ENCODE data around the gene TNFAIP8.

Gene TNFAIP8

DNA sequence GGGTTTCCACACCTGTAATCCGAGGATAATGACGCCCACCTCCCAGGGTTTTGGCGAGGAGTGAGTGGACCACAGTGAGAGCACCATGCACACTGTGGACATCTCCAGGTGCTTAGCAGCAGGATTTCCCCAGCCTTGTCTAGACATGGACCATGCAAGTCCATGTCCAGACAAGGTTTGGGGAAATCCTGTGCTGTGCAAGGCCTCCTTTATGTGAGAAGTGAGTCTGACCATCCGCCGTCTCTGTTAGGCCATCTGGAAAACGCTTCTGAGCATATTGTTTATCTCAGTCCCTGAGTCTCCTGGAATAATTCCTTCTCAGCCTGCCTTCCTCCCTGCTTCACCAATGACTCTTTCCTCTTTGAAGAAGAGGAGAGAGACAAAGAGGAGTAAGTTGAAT lies 26.2 kb upstream of the TNFAIP8 start:
- DNase-seq: no peak

DNA sequence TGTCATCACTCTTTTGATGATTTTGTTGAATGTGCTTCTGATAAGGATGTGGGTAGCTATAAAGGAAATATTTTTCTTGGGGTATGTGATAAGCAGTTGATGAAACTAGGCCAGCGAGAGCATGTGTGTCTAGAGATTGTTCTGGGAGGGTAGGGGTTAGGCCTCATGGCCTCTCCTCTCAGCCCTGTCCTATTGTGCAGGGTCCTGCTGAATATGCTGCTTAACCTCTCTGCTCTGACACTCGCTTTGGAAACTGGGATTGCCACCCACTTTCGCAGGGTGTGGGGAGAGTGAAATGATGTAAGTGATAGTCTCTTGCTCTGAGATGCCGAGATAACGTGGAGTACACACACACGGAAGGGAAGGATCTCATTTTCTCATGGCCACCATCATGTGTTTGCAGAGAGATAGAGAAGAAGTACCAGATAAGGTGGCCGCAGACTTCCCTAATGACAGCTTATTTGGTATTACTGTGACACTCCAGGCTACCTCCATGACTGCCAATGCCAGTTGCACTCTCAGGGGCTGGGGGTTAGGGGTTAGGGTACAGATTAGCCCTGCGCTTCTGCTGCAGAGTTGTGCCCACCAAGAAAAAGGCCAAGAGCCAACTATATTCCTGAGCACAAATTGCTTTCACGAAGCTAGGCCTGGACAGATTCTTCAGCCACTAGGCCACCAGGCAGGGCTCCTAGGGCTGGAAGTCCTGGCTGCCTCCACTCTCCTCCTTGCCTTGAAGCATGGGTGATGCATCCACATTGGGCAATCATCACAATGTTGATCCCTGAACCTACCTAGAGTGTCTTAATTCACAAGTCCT lies 25.2 kb upstream of the TNFAIP8 start:
- no peak for DNase-seq

DNA sequence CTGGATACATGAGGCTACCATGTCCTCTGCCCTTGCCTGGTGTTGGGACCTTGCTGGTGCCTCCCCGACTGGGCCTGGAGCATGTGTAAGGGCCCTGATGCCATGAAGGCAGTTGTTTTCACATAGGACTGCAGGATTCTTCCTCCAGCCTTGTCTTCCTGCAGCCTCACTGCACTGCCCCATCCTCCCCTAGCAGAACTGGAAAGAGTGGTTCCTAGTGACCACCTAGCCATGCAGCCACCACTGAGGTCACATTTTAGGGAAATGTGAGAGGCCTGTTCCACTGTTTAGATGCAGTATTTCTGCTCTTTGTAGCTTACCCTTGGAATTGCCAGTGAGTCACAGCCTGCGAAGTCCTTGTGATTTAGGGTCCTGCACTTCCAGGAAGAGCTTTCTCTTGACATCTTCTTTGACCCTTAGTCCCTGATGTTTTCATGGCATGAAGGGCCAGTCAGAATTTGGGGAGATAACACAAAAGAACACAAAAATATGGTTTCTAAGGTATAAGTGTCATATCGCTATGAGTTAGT lies 24.2 kb upstream of the TNFAIP8 start:
- DNase-seq: no peak

DNA sequence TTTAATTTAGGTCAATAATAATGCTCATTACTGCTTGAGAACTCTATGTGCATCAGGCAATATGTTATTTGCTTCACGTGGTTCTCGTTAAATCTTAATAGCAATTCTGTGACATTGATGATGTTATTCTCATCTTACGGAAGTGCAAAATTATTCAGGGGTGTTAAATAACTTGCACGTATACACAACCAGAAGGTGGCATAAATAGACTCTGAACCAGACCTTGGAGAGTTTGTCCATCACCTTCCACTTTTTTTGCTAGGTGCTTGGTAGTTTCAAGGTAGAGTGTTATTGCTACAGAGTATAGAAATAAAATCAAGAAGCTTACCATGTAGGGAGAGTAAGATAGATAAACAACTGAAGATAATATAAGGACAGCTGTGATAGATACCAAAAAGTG lies 23.6 kb upstream of the TNFAIP8 start:
- DNase-seq: no peak

DNA sequence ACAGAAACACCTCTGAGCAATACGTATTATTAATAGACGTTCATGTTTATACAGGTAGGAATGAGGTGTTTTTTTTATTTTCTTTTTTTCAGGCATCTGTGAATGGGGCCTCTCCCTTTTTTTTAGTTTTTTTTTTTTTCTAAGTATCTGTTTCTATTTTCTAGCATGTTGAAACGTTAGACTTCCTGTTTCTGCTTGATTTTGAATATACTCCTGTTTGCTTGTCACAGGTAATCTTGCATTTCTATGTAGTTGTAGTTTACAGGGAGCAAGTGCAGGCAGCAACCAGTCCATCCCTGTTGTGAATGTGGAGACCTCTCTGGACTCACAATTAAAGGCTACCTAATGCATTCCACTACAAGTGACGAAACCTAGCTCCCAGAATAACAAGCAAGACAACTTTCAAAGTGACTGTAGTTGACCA lies 22.8 kb upstream of the TNFAIP8 start:
- no peak for DNase-seq

DNA sequence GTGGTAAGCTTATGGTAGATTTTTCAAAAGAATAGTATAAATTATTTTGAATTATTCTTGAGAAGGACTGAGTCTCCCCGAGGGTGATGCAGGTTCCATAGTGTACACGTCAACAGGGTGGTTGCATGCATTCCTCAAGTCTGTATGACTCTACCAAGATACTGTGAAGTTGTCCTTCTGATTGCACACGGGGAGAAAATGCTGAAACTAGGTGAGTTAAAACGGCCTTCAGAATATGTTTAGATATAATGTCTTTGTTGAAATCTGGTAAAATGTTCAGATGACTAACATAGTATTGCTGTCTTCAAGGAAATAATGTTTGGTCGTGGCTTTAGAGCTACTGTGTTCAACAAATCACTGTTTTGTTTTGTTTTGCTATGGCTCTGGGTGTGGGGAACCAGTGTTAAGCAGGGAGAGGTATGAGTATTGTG lies 22.4 kb upstream of the TNFAIP8 start:
- DNase-seq: no peak

DNA sequence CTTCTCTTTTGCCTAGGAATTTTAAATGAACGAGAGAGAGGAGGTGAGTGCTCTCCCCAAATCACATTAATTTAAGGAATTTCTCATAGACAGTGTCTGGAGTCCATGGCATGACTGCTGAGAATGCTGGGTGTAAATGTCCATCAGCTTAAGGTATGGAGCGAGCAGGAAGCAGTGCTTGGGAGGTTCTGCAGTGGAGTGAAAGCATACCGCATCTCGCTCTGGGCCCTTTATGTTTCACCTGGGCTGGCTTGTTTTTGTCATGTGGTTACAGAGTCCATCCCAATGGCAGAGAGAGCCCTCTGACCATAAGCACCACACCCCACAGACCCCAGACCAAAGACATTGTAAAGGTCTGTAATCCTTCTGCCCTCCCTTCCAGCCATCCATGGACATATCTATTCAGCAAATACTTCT lies 20.6 kb upstream of the TNFAIP8 start:
- DNase-seq: no peak

DNA sequence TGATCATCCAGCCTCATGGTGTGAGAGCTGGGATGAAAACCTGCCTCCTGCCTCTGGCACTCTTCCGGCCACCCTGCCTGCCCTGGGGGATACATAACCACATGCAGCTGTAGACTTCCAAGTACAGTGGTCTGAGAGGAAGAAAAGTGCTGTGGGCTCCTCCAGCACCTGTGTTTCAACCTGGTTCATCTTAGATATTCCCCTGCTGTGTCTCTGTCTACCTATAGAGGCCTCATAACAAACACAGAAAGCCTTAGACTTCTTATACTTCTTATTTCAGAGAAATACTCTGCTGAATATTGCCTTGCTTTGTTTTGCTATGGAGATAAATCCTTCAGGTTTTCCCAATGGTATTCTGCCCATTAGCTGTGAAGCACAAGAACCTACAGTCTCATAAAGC lies 19.6 kb upstream of the TNFAIP8 start:
- no peak for DNase-seq

DNA sequence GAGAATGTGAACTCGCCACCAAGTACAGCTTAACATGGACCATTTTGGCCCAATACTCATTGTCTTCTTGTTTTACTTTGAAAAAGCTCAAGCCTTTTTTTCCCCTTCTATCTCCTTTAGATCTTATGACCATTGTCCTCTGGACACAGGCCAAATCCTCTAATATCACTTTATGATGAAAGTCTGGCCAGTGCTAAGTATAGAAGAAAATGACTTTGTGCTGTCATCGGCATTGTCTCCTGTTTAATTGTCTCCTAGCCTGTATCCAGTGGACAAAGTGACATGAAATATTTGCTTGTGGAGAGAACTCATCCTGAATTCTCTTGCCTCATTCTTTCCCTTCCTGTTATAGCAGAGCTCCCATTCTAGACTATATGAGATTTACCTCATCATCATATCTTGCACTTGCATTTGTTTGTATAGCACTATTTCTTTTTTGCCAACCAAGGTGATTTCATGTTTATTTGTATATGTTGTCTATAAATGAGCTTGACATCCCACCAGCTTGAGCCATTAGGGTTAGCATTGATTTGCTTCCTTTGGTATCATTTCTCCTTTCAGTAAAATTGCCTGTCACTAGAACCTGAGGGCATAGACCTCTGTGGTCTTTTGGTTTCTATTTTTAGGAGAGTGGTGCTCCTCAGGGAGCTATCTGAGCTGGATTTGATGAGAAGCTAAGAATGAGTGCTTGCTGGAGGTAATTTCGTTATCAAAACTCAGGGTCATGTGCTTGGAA lies 18.8 kb upstream of the TNFAIP8 start:
- no peak for DNase-seq

DNA sequence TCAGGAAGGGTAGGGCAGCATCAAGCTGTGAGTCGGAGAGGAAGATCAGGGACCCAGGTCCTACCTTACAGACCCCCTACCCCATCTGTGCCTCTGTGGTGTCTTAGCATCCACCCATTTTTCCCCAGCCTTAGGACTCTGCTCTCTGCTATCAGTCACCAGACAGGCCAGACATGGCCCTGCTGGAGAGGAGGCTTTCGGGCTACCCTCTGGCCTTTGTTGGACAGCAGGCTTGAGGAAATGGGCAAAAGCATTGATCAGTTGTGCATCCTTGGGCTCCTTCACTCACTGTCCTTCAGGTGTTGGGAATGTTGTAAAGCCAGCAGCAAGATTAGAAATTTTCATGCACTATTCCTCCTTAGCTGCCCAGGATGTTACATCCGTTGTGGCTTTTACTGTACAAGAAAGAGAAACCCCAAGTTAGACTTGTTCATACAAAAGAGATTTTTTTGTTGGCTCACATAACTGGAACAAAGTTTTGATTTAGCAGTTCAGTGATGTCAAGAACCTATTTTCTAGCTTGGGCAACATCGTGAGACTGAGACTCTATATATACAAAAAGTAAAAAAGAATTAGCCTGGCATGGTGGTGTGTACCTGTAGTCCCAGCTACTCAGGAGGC lies 17.4 kb upstream of the TNFAIP8 start:
- DNase-seq: no peak

DNA sequence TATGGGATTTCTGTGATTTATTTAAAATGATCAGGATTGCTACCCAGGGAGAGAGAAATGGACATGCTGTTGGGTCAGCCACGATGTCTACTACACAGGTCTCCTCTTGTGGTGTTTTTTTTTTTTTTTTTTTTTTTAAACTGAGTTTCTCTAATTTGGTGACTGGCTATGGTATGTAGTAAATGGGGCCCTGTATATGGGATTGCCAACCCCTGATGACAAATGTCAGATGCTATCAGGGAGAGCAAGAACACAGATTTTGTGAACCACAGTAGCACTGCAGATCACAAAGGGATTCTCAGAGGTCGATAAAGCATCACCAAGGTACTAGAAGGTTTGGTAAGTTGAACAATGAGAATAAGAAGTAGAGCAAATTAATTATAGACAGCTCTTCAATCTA lies 16.5 kb upstream of the TNFAIP8 start:
- DNase-seq: no peak

DNA sequence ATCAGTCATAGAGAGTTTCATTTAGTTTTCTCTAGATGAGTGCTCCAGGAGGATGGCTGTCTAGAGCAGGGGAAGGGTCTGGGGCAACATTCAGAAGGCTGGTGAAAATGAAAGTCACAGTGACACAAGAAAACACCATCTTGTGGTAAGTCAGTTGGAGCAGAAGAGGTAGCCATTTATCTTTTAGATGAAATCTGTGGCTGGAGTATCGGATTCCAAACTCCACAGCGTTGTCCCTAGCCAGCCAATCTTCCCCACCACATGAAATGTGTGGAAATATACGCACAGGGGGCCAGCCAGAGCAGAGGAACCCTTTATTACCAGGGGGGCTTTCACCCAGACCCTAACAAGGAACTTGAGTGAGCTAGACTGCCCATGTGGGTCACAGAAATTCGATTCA lies 15.9 kb upstream of the TNFAIP8 start:
- no peak for DNase-seq

DNA sequence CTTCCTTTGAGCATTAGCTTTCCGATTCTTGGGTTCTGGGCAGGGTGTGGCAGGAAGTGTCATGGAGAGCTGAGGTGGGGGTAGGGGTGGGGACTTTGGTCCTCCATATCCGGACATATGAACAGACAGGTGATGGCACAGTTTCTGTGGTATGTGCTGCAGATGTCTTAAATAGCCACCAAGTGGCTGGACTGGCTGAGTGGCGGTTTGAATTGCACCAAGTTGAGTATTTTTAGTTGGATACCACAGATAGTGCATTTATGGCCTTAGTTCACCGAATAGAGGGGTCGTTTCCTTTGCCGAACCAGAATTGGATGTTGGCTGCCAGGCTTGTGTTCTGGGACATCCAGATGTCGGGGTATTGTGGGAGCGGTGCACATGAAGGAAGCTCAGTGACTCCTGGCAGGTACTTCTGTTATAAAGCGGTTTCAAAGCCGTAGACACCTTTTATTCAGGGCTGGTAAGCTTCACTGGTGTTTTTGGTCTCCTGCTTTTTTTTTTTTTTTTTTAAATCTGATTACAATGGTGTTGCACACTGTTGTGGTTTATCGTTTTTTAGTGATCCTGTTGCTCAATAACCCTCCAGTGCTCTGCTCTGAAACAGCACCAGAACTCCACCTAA lies 15.1 kb upstream of the TNFAIP8 start:
- DNase-seq: no peak

DNA sequence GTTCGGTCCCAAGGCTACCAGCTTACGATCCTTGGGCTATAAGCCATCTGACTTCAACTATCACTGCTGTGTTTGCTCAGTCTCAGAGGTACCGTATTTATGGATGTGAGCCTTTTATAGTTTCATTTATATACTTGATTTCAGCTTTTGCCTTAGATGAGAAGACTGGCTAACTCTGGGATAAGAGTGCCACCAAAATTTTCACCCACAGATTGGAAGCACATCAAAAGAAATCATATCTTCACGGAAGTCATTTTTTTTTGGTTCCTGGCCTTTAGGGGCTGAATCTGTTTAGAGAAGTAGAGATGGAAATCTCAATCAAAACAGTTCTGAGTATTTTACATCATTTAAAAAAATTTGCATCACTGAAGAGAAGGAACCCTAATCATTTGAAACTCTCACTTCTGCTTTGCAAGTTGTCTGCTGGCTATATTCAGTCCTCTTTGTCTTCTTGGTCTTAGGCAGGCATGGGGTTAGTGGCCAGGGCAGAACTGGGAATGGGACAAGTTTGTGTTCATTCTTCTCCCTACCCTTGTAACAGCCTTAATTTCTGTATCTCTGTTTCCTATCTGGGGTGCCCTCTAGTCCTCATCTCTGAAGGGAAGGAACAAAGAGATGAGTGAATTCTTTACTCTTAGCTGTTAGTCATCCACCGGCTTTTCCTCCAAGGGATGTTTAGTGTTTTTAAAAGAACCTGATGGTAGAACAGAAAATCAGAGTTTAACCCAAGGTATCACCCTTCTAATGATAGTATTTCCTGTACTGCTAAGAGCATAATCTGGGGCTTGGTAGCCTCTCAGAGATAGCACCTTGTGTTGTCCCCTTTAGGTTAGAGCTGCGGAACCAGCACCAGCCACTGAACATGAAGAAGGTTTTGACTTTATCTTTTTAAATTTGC lies 14.1 kb upstream of the TNFAIP8 start:
- DNase-seq: no peak

DNA sequence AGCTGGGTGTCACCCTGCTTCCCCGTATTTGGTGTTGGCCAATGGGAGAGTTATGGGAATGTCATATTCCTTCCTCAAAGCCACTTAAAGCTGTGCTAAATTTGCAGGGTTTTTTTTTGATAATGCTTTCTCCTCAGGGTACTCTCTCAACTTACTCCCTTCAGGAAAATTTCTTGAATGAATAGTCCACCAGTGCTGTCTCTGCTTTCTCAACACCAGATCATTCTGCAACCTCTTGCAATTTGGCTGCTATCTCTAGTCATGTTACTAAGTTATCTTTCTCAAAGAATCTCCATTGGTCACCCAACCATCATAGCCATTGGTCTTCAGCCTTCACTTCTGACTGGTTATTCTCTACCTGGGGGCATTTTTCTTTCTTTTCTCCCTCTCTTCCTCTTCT lies 13.4 kb upstream of the TNFAIP8 start:
- no peak for DNase-seq

DNA sequence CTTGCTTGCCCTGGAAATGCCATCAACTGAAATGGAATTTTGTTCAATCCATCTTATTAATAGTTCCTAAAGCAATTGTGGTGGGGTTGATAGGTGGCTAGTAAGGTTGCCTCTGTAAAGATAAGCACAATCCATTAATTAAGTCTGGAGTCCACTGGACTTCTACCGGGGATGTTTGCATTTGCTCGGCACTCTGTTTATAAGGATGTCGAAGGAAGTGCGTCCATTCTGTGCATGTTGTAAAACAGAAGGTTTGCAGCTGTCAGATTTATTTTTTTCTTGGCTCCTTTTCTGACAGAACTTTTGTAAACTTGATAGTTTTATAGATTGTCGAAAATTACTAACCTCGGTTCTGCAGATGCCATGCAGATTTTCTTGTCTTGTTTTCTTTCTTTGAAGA lies 12.8 kb upstream of the TNFAIP8 start:
- no peak for DNase-seq

DNA sequence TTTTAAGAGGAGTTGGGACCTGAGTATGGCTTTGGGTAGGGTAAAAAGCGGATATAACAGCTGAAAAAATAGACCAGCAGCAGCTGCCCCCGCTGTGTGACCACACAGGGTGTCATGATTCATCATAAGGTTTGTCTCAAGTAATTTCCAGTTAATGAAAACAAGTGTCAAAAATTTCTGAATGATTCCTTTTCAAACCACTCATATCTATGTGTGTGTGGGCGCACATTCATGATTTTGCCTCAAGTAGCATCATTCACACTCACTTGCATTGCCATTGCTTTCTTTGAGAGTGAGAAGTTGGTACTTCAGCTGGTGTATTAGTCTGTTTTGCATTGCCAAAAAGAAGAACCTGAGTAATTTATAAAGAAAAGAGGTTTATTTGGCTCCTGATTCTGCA lies 12.1 kb upstream of the TNFAIP8 start:
- no peak for DNase-seq

DNA sequence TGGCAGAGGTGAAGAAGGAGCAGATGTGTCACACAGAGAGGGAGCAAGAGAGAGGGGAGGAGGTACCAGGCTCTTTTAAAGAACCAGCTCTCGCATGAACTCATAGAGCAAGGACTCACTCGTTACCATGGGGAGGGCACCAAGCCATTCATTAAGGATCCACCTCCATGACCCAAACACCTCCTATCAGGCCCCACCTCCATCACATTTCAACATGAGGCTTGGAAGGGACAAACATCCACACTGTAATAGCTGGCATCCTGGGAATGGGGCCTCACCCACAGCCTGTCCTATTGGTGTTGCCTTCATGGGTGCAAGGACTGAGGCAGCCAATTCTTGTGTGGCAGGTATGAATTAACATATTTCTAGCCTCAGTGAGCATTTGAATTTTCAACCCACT lies 11.6 kb upstream of the TNFAIP8 start:
- no peak for DNase-seq

DNA sequence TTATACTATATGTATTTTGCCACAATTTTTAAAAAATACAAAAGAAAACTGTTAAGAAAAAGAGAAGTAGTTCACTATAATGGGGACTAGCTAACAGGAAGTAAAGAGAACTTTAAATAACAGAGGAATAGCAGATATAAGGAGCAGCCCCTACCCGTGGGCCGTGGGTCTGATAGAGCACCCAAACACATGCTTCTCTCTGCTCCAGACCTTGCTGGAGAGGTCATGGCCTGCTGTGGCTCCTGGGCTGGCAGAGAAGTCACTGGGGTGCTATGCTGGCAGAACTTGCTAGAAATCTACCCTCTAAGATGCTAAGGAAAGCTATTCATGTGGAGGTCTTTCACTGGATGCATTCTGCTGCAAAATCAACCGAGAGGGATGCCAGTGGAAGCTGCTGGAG lies 10.0 kb upstream of the TNFAIP8 start:
- DNase-seq: no peak

DNA sequence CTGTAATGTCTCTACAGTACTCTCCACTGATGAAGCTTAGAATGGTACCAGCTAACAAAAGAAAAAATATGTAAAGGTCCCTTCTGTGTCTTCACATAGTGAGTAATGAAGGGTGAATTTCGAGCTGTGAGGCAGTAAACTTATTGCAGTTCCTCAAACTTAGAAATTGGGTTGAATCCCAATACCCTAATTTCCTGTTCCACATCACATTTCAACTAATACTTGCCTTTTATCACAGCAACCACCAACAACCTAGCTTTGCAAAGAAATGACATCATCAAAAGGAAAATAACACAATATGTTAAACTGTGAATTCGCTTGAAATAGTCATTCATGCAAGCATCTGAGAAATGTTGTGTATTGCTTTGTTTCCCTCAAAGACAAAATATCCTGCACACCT lies 9.4 kb upstream of the TNFAIP8 start:
- DNase-seq: no peak

DNA sequence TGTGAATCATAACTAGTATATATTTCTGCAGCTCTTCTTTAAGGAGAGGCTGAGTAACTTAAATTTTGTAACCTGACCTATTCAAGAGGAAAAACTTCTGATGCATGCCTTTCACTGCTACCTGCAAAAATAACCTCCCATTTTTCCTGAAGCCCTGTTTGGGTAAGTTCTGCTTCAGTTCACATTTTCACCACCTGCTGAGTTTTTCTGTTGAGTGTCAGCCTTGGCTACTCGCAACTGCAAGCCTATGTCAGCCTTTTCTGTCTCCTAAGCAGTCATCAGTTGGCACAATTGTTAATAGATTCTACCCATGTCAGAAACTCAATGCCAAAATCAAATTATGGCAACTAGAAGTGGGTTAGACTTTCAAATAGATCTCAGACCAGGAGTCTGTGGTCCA lies 8.2 kb upstream of the TNFAIP8 start:
- DNase-seq: no peak

DNA sequence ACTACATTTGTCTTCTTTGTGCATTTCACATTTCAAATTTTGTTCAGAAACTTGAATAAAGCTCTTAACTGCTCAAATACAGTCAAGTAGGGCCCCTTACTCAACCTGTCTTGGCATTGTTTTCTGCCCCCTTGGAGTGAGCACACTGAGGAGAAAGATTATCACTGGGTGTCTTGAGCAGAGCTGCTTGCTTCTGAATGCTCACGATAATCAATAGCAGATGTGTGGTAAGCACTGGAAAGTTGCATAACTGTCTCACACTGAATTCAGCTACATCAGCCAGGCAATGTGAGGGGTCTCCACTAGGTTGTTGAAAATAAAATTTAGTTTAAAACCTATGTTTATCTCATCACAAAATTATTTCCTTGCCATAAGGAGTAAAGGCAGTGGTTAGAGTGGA lies 7.8 kb upstream of the TNFAIP8 start:
- no peak for DNase-seq
